BJ (cell line): Measurements from ENCODE around the gene DNAH3. TPM values are rescaled to one million over a fixed set of nuclear protein-coding genes. Genes with fewer than 3 reads are reported as not detected.
"Not testable (repeated sequence)": the region's sequence is repeated elsewhere in the genome, so short reads cannot be mapped to it uniquely, and the experiment has no call there.

Experiments used
- CTCF ChIA-PET: fragments of 350-600 bp; formaldehyde crosslinking; extraction: SDS; loops from one replicate; lab custom pipeline; 2021; ENCODE audit warnings: antibody characterized with exemption, inconsistent platforms; lab: Yijun Ruan, JAX
- POLR2A ChIA-PET: fragments of 300-600 bp; sonication (Branson Sonifier 250); formaldehyde crosslinking; extraction: SDS; loops from one replicate; lab custom pipeline; 2021; ENCODE audit warnings: antibody characterized with exemption; lab: Charles Lee
- DNase-seq: peaks from one replicate; pipeline ENCODE4 v3.0.0-alpha.2; 2011; ENCODE audit warnings: low read depth
- H3K27me3 ChIP-seq: 2 replicates; pipeline ENCODE4 v1.6.0; 2011; ENCODE audit warnings: low read length; ENCODE audit not compliant: control insufficient read depth, insufficient read depth
- H3K36me3 ChIP-seq: 2 replicates; pipeline ENCODE4 v1.5.1; 2011; ENCODE audit warnings: low read length; ENCODE audit not compliant: control insufficient read depth, insufficient read depth
- H3K4me3 ChIP-seq: 2 replicates; pipeline ENCODE4 v1.5.1; 2011; ENCODE audit warnings: low read depth, mild to moderate bottlenecking, control low read depth, low read length
- CTCF ChIP-seq: IDR thresholded peaks from 2 replicates; pipeline ENCODE4 v1.5.1; 2011; ENCODE audit warnings: low read depth, mild to moderate bottlenecking, control low read depth, inconsistent platforms, low read length, moderate library complexity; ENCODE audit not compliant: insufficient read depth
- polyA plus RNA-seq: library from polyadenylated mRNA; depleted of rRNA; stranded (reverse); fragments of >200 nt; gene quantifications from 2 replicates; pipeline ENCODE4 v1.2.3, GENCODE V29; 2011

DNAH3 gene
- polyA plus RNA-seq, 1 experiment, result not detected

- CTCF ChIA-PET, result interaction anchor here (0.6 to 1.4 kb wide), 3 partner anchors 10 to 22 kb away, joined by 3 read pairs; no protein-coding TSS in a partner anchor
- POLR2A ChIA-PET, result interaction anchor here (0.6 kb wide), 1 partner anchor 17 kb away, joined by 4 read pairs; no protein-coding TSS in a partner anchor
- peaks cover 1% of the 10 kb centered on the region; the same call in 1 of the 2 replicates for H3K27me3 ChIP-seq
- no peak overlapping the region for H3K4me3 ChIP-seq
- H3K36me3 ChIP-seq, result no peaks in the 10 kb centered on the region
- DNase-seq, result no peak
- no peak for TF ChIP-seq CTCF
Observed at GRCh38 chr16:21009815-21010214, 140.8 kb downstream of the DNAH3 start.

- ChIA-PET CTCF (no interaction called here), POLR2A (no interaction called here)
- H3K4me3 ChIP-seq, result no peak overlapping the region
- no peaks in the 10 kb centered on the region for H3K27me3 ChIP-seq
- no peak for TF ChIP-seq CTCF
- DNase-seq, result no peak
- H3K36me3 ChIP-seq, result no peaks in the 10 kb centered on the region
Observed at GRCh38 chr16:21005008-21005407, 145.6 kb downstream of the DNAH3 start.

- no peak overlapping the region for H3K4me3 ChIP-seq
- no peaks in the 10 kb centered on the region; the same call in 1 of the 2 replicates for H3K27me3 ChIP-seq
- TF ChIP-seq CTCF, result peak; percentile 39
- H3K36me3 ChIP-seq, result no peaks in the 10 kb centered on the region
- no peak for DNase-seq
- ChIA-PET CTCF (interaction anchor here (0.6 to 3.7 kb wide), 4 partner anchors 21 to 154 kb away, joined by 3 to 15 read pairs (median 3); no protein-coding TSS in a partner anchor), POLR2A (no interaction called here)
Observed at GRCh38 chr16:21001262-21001661, 149.4 kb downstream of the DNAH3 start.

- no peaks in the 10 kb centered on the region for H3K36me3 ChIP-seq
- H3K4me3 ChIP-seq, result no peak overlapping the region
- DNase-seq, result no peak
- TF ChIP-seq CTCF, result no peak
- ChIA-PET POLR2A (no interaction called here), CTCF (interaction anchor here (1.4 kb wide), 1 partner anchor 14 kb away, joined by 5 read pairs; no protein-coding TSS in a partner anchor)
- H3K27me3 ChIP-seq, result no peaks in the 10 kb centered on the region; the same call in 1 of the 2 replicates
Observed at GRCh38 chr16:20997147-20997546, 153.5 kb downstream of the DNAH3 start.

- no peaks in the 10 kb centered on the region for H3K36me3 ChIP-seq
- DNase-seq, result no peak
- TF ChIP-seq CTCF, result no peak
- H3K4me3 ChIP-seq, result no peak overlapping the region
- POLR2A ChIA-PET, result no interaction called here
- no peaks in the 10 kb centered on the region; the same call in 1 of the 2 replicates for H3K27me3 ChIP-seq
- CTCF ChIA-PET, result interaction anchor here (1.0 to 1.2 kb wide), 2 partner anchors 14 to 145 kb away, joined by 3 read pairs; no protein-coding TSS in a partner anchor
Observed at GRCh38 chr16:20995711-20996110, 154.9 kb downstream of the DNAH3 start.

GRCh38 chr16:20989496-20990070 lies 161.1 kb downstream of the DNAH3 start:
- H3K36me3 ChIP-seq, H3K4me3 ChIP-seq, H3K27me3 ChIP-seq, CTCF ChIA-PET, DNase-seq: not testable (repeated sequence)
- POLR2A ChIA-PET, result interaction anchor here (0.6 kb wide), 1 partner anchor 138 kb away, joined by 3 read pairs; no protein-coding TSS in a partner anchor
